ENCODE results near the gene FAM241B. TPM values are rescaled to one million over a fixed set of nuclear protein-coding genes. Genes with fewer than 3 reads are reported as not detected.

The FAM241B gene, protein sequence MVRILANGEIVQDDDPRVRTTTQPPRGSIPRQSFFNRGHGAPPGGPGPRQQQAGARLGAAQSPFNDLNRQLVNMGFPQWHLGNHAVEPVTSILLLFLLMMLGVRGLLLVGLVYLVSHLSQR
- total RNA-seq = 4.5 and 4.8 TPM in 2 replicates

DNA sequence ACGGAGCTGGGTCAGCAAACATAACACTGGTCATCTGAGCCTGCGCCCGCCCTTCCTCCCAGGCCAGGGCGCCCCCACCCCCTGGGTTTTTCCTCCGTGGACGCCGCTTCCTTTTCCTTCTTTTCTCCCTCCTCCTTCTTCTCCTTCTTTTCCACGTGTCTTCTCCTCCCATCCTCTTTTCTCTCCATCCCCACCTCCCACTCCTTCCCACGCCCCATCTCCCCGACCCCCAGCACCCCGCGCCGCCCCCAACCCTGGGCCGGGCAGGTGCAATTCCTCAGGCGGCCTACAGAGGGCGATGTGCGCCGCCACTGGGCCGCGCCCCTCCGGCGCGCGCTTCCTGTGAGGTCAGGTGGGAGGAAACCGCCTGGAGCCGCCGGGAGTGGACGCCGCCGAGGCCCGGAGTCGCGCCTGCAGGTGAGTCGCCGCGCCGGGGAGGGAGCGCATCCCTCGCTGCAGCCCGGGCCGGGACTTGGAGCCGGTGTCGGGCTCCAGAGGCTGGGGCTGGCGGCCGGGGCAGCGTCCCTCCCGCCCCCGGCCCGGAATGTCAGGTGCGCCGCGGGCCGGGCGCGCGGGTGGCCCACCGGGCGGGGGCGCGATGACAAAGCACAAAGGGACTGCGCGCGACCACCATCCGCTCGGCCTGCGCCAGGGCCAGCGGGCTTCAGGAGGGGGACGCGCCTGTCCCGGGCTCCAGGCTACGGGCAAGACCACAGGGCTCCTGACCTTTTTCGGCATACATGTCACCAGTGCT is at the start of gene FAM241B:
Gene FAM241B (plus strand): TSS at position 351 of the 754 bp plus-strand sequence. CDS start 1,497 bp downstream, outside the sequence.
- intact Hi-C loops (cut with micrococcal nuclease) = loop anchor here (2.0 kb wide), 1 partner anchor 115 kb away; no protein-coding TSS in a partner anchor

DNA sequence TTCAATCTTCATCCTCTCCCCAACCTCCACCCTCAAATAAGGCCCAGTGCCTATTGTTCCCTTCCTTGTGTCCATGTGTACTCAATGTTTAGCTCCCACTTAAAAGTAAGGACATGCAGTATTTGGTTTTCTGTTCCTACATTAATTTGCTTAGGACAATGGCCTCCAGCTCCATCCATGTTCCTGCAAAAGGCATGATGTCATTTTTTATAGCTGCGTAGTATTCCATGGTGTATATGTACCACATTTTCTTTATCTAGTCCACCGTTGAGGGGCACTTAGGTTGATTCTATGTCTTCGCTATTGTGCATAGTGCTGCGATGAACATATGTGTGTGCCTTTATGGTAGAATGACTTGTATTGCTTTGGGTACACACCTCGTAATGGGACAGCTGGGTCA is 49.6 kb upstream of the FAM241B start:
- intact Hi-C loops (cut with micrococcal nuclease) = no loop called here

DNA sequence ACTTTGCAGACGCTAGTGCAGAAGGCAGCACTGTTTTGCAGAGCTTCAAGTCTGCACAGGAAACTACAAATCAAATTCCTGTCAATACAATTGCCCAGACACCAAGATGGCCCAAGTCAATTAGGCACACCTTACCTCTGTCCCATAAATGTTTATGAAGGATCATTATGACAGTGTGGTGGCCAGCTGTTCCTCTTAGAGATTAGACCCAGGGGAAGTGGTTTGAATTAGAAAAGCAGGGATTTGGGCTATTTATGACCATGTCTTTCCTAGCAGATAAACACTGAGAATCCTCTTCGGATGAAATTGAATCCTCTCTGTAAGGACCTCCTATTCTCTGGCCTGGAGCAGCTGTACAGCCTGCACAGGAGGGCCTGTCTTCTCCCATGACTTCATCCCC is 46.9 kb upstream of the FAM241B start:
- intact Hi-C loops (cut with micrococcal nuclease) = no loop called here

DNA sequence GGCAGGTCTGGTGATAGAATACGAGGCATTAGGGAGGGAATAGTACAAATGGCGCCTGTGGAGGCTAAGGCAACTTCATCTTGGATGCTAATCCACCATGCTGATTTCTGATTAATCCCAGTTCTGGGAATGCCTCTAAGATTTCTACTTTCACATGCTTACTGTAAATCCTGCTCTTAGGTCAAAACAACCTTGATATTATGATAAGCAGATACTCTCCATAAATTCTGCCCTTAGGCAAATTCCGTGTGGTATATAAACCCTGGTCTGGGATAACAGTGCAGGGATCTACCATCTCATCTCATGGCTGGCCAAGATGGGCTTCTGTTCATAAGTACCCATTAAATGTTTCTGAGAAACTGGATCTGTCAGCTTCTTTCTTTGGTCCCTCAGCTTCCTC is 45.4 kb upstream of the FAM241B start:
- intact Hi-C loops (cut with micrococcal nuclease) = no loop called here

DNA sequence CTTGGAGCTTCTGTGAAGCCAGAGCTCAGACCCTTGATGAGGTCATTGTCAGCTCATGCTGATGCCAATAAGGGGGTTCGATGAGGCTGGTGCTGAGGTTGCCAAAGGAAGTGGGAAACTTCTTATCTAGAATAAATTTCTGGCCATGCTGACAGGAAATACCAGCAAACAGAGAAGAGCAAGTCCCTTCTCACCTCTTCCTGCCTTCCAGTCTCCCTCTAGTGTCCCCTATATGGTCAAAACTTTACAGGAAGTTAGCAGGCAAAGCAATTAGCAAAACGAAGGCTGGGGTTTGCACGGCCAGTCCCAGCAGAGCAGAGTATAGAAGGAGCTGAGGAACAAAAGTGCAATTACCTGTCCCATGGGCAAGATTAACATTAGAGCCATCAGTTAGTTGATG is 41.7 kb upstream of the FAM241B start:
- intact Hi-C loops (cut with micrococcal nuclease) = no loop called here

DNA sequence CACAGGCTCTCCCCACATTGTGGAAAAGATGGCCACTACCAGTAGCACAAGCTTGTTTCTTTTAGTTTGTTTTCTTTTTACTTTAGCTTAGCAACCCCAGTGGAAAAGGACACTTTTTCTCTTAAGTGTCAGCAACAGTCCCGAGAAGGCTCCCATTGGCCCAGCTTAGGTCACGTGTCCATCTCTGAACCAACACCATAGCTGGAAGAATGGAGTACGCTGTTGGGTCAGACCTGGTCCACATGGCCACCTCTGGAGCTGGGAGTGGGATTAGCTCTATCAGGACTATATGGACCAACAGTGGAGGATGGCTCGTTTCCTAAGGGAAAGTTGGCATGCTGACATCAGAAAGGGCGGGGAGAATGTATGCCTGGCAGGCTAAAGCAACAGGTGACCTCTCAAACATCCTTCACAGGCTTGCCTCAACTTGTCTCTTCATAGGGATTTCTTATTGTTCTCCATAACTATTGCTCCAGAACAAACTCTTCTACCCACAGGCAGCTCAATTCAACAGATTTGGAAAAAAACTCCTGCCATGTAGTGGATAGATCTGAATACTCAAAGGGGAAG is 29.2 kb upstream of the FAM241B start:
- intact Hi-C loops (cut with micrococcal nuclease) = no loop called here

DNA sequence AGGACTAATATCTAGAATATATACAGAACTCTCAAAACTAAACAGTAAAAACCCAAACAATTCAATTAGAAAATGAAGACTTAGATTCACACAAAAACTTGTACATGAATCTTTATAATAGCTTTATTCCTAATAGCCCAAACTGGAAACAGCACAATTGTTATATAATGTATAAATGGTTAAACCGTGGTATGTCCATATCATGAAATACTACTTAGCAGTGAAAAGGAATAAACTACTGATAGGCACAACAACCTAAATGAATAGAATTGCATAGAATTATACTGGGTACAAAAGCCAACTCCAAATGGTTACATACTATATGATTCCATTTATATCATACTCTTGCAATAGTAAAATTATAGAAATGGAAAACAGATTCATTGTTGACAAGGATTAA is 21.0 kb upstream of the FAM241B start:
- intact Hi-C loops (cut with micrococcal nuclease) = no loop called here

DNA sequence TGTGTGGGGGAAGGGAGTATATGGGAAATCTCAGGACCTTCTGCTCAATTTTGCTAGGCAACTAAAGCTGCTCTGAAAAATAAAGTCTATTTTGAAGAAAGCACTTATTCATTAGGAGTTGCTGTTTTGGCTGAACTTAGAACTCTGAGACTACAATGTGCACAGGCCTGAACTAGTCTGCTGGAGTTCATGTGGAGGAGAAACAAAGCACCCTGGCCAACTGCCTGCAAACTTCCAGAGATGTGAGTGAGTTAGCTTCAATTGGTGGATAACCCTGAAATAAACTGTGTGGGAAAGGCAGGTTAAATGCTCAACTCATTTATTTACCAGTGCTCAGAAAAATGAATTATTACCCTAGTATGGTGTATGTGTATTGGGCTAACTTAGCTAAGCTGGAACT is 17.3 kb upstream of the FAM241B start:
- intact Hi-C loops (cut with micrococcal nuclease) = no loop called here

DNA sequence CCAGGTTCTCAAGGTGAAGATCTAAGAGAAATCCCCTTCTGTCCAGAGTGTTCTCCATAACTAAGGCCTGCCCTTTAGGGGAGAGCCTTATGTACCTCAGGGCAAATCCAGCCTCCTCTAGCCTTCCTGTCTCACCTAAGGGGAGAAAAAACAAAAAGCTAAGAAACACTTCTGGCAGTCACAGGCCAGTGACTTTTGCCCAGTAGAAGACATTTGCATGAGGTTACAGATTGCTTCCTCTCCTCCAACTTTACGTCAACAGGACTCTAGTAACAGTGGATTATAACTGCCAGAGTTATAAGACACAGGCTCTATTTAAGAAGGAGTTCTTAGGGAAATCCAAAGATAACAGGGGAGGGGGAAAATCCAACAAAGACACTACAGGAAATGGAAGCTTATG is 15.9 kb upstream of the FAM241B start:
- intact Hi-C loops (cut with micrococcal nuclease) = no loop called here

DNA sequence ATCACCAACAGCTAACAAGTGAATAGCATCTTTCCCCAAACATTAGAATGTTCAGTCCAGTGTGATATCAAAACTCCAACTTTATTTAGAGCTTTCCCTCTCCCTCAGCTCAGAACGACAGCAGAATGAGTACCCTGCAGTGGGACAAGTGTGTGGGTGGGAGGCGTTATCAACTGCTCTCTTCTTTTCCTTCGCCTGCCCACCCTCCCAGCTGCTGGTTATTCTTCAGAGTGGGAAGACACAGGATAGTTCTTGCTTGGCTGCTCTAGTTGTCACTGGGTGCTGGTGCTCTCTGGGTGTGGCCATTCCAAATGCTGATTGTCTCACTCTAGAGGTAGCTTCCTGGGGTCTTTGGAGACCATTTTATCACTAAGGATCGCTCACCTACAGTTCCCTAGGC is 13.7 kb upstream of the FAM241B start:
- intact Hi-C loops (cut with micrococcal nuclease) = no loop called here

DNA sequence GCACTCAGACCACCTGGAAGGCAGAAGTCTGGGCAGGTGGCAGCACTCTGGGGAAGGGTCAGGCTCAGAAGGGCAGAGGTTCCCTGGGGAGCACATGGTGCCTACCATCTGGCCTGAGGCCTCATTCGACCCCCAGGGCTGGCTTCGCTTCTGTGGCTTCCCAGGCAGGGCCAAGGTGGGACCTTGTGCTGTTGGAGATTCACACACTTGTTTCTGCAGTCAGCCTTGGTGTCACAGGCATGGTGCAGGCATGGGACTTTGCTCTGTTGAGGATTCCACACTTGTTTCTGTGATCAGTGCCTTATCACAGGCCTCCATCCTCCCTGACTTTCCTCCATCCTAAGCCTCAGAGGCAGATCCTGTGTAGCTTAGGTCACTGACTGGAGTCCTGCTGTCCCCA is 11.3 kb upstream of the FAM241B start:
- intact Hi-C loops (cut with micrococcal nuclease) = no loop called here

DNA sequence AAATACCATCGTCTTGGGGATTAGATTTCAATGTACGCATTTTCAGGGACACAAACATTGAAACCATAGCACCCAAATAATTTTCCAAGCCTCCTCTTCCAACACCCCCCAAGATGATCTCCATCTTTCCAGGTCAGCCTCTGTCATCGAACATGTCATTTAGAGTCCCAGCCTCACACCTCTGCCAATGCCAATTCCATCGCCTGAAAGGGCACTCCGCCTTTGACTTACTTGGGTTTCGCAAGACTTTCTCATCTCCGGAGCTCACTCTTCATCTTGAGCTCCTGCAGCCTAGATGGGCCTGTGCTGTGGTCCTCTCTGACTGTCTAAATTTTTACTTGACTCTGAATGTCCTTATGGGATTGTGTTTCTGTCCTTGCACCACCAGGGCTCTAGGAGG is 10.4 kb upstream of the FAM241B start:
- intact Hi-C loops (cut with micrococcal nuclease) = no loop called here

DNA sequence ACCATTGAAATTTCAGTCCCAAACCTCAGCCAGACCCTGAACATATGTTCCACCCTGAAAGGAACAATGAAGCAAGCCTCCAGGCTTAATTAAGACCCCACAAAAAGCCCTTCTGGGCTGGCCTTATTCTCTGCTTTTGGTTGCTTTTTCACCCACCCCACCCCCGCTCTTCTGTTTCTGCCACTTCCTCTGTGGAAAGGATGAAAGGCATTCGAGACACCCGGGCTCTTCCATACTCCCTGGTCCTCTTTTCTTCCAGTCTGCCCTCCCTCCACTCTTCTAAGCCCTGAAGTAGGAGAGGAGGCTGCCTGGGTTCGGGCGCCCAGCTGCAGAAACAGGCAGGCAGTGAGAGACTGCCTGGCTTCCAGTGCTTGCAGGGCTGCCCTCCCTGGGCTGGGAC is 9.4 kb upstream of the FAM241B start:
- intact Hi-C loops (cut with micrococcal nuclease) = no loop called here

DNA sequence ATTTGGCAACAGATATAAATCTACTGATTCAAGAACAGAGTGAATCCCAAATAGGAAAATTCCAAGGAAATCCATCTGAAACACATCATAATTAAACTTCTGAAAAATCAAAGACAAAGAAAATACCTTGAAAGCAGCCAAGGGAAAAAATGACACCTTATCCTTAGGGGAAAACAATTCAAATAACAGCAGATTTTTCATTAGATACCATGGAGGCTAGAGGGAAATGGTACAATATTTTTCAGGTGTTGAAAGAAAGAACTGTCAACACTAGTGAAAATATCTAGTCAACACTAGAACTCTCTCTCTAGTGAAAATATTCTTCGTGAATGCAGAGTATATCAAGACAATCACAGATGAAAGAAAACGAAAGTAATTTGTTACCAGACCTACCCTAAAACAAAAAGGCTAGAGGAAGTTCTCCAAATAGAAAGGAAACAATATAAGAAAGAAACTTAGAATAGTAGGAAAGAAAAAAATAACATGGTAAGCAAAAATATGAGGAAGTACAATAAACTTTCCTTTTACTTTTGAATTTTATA is 5.7 kb upstream of the FAM241B start:
- intact Hi-C loops (cut with micrococcal nuclease) = no loop called here

DNA sequence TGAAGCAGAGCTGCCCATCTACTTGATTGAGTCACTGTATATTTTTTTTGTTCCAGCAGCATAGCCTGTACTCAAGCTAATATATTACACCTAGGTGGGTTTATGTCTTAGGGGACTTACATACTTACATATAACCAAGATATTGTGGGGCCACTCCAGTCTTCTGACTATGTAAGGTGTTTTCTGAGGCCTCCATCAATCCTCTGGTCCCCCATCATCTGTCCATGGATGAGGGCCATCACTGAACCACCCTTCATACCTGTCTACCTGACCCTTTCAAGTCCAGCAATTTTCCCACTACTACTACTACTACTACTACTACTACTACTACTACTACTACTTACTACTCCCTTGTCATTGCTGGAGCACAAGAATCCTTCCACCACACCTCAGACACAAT is 3.2 kb upstream of the FAM241B start:
- intact Hi-C loops (cut with micrococcal nuclease) = no loop called here

DNA sequence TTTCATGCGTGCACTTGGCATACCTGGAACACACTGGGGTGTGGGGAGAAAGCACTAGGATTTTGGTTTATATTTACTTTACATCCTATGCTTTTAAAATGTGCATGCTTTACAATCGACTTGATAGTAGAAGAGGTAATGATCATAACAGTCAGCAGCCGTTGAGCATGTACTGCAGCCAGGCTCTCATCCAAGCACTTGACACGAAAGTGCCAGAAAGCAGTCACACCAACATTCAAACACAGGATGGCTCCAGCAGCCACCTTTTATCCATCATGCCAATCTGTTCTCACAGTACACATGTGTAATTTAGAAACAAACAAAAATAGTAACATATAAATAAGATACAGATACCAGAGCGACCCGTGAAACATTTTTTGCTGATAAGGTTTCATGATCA is 1.2 kb upstream of the FAM241B start:
- intact Hi-C loops (cut with micrococcal nuclease) = no loop called here

DNA sequence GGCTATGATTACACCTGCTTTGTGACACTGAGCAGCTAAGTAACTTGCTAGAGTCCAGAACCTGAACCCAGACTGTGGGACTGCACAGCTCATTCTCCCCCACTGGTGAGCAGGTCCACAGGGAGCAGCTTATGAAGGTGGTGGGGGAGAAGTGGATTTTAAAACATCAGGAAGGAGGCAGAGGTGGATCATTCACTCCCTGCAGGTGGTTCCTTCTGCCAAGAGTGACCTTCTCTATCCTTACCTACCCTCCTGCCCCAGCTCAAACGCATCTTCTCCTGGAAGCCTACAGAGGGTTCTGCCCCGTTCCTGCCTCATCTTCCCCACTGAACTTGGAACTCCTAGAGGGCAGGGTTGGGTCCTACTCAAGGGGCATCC is 539 bp upstream of the FAM241B start:
- intact Hi-C loops (cut with micrococcal nuclease) = no loop called here

DNA sequence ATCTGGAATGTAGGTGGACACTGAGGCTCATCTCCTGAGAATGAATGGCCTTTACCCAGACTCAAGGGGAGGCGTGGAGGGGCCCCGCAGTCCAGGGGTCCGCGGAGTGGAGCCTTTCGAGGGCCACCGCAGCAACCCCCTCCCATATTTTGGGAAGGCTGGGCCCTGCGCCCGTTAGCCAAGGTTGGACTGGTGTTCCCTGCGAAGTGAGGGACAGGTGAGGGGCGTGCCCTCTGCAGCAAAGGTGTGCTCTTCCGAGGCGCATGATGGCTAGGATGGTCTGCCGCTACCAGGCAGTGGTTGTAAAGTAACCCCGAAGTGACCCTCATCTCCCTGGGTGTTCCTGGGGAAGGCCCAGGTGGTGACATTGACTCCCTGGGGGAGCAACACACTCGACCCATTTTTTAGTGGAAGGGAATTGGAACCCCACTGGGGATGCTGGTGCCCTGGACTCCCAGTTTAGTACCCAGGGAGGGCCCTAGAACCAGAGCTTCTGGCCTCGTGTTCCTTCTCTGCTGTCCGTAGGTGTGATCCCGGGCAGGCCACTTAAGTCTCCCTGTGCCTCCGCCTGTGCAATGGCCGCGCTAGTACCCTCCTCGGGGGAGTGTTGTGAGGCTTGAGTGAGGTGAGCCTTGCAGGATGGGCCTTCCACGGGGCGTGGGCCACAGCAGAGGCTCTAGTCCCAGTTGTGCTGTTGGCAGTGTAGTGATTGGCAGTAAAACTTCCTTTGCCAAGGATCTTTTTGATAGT is 779 bp downstream of the FAM241B start:
- intact Hi-C loops (cut with micrococcal nuclease) = loop anchor here (2.0 kb wide), 1 partner anchor 116 kb away; no protein-coding TSS in a partner anchor

DNA sequence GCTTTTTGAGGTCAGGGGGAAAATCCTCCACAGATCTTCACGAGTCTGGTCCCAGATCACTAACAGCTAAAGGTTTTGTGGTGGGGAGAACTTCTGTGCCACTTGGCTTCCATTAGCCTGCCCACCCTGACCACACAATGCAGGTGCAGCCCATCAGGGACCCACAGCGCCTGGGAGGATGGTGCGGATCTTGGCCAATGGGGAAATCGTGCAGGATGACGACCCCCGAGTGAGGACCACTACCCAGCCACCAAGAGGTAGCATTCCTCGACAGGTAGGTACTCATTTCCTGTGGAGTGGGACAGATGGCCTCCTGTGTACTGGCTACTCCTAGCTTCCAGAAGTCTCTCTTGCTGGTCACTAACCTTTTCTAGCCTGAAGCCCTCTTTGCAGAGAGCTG is 1.5 kb downstream of the FAM241B start:
- intact Hi-C loops (cut with micrococcal nuclease) = loop anchor here (2.0 kb wide), 1 partner anchor 117 kb away; no protein-coding TSS in a partner anchor

DNA sequence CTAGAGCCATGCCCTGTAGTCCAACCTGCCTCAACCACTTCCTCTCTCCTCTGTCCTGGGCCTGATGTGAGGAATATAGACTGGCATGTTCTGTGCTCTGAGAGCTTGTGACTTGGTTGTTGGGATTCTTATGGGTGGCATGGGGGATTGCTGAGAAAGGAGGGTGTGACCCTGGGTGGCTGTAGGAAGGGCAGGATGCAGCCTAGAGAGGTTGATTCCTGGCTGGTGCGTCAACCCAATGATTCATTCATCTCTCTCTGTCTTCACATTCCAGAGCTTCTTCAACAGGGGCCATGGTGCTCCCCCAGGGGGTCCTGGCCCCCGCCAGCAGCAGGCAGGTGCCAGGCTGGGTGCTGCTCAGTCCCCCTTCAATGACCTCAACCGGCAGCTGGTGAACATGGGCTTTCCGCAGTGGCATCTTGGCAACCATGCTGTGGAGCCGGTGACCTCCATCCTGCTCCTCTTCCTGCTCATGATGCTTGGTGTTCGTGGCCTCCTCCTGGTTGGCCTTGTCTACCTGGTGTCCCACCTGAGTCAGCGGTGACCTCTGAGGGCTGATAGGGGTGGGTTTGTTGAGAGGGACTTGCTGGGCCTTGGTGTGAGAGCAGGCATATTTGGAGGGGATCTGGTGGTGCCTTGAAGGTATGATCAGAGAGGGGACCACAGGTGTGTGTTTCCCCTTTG is 2.6 kb downstream of the FAM241B start:
- intact Hi-C loops (cut with micrococcal nuclease) = no loop called here

Measured in T-helper 2 cell treated with Interferon-gamma antibody and Interleukin-4, amounts not matched to agents 100 ng/mL and 5 ng/mL, for 36 hours (primary cell).